Raji (cell line): ENCODE results near the gene HPGD.

Experiments used
- POLR2A ChIP-seq: IDR thresholded peaks from 2 replicates; pipeline ENCODE4 v1.6.1; 2011; ENCODE audit warnings: low read depth, low read length, control low read depth; ENCODE audit not compliant: insufficient read depth

Gene HPGD

GRCh38 chr4:174454815-174455473 is 67.3 kb downstream of the HPGD start:
- no peak for TF ChIP-seq POLR2A

DNA sequence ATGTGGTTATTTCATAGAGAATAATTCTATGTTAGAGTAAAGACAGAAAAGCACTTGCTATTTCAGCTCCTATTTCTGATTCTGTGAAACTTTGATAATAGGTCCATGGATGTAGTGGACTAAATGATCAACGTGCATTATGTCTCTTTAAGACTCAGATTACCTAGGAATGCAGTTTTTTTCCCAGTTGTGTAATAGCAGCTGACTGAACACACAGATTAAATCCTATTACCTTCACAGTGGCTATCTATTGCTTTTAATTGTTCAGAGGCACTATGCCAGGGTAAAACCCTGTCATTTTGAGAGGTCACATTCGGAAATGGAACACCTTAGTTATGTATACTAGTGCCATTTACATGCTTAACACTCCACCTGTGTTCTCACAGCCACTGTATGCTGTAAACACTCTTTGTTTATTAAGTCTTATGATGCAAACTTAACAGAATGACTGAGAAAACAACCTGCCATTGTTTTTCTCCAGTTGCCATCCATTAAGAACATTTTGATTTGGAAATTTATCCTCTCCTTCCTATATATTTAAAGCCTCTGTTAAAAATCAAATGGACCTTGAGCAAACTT is 70.5 kb downstream of the HPGD start:
- no peak for TF ChIP-seq POLR2A

- no peak for TF ChIP-seq POLR2A
Observed at GRCh38 chr4:174450786-174451125, 71.5 kb downstream of the HPGD start.

DNA sequence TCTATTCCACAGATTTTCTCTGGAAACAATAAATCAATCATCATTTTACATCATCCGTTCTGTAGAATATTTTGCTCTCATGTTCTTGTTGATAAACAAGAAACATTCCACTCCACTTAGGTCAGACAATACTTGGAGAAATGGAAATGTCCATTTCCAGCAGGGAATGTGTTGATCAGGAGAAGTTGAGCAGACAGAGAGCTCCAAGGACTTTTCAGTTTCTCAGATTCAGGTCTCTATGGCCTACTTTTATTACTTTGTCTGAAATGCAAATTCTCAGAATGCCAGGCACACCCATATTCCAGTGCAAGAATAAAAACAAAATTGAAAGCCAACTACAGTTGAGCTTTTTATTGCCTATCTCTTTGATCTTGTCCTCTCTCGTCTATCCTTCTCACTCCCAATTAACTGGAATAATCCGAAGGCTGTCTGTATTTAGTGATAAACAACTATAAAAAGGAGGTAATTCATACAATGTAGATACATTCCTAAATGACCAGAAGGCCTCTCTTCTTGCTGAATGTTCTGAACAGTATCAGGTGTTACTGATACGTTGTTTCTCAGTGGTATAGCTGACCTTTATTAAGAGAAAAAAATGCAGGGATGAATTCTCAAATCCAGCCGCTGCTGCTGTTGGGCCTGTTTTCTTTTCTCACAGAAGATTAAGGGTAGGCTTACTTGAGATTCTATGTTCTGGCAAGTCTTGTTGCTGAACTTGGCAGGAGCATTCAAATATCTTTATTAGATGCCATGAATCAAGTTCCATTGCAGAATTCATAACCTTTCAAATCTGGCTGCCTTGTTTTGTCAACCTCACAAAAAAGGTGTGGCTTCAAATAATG is 72.1 kb downstream of the HPGD start:
- TF ChIP-seq POLR2A, result no peak

DNA sequence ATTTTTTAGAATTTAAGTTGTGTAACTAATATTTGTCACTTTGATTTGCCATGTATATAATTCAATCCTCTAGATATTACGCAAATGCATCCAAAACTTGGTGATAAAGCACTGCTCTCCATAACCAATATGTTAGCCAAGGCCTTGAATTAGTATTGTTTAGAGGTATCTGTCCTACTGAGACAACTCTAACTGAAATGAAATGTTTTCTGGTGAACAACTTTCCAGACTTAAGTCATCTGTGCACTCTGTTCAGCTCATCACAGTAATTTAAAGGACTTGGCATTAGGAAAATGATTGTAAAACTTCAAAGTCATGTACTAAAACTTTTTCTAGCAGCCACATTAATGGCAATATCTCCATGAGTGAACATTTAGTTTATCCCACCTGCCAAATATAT is 73.1 kb downstream of the HPGD start:
- TF ChIP-seq POLR2A, result no peak

DNA sequence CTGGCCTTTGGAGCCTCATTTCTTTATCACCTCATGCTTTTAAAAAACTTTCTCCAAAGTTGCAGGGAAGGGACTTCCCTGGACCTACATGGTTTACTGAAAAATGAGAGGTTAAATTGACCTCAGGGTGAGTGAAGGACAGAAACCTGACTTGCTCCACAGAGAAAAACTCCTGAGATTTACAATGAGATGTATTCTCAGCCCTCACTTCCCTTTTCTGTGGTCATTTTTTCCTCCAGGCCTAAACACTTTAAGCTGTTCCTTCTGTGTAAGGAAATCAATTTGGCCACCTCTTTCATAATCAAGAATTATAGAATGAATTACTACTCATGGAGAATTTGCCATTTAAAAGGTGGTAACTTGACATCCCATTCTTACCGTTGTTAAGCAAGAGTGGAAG is 77.9 kb downstream of the HPGD start:
- TF ChIP-seq POLR2A, result no peak
